Measurements from ENCODE around the gene MACROD2.

The MACROD2 gene

DNA sequence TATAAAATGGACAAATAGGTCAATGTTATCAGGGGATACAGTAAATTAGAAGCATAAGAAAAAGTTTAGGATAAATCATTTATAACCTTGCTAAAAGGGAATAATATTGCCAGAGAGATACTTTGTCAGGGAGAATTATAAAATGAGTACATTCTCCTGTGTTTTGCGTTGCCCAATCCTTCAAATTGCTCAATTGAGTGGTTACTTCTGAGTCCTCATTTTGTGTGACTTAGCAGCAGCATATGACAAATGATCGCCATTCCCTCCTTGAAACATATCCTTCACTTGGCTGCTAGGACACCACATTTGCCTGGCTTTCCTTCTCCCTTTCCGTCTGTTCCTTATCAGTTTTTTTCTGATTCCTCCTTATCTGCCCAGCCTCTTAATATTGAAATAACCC lies 448.8 kb downstream of the MACROD2 start:
- TF ChIP-seq, protein P1, sequence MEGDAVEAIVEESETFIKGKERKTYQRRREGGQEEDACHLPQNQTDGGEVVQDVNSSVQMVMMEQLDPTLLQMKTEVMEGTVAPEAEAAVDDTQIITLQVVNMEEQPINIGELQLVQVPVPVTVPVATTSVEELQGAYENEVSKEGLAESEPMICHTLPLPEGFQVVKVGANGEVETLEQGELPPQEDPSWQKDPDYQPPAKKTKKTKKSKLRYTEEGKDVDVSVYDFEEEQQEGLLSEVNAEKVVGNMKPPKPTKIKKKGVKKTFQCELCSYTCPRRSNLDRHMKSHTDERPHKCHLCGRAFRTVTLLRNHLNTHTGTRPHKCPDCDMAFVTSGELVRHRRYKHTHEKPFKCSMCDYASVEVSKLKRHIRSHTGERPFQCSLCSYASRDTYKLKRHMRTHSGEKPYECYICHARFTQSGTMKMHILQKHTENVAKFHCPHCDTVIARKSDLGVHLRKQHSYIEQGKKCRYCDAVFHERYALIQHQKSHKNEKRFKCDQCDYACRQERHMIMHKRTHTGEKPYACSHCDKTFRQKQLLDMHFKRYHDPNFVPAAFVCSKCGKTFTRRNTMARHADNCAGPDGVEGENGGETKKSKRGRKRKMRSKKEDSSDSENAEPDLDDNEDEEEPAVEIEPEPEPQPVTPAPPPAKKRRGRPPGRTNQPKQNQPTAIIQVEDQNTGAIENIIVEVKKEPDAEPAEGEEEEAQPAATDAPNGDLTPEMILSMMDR (IDR thresholded peaks at IDR 0.05; ENCODE audit: insufficient read depth, low read length, poor library complexity, severe bottlenecking) = no peak
- Histone ChIP-seq H3K36me3 (ENCODE audit: control insufficient read depth, insufficient read depth, low read length) (no peaks in the 10 kb centered on the region), H3K27me3 (replicated peaks; ENCODE audit: control insufficient read depth, insufficient read depth, low read length) (no peaks in the 10 kb centered on the region), H3K4me3 (replicated peaks; ENCODE audit: low read depth, low read length) (no peak overlapping the region)
- no peak for DNase-seq (ENCODE audit: extremely low read depth, insufficient read length)

DNA sequence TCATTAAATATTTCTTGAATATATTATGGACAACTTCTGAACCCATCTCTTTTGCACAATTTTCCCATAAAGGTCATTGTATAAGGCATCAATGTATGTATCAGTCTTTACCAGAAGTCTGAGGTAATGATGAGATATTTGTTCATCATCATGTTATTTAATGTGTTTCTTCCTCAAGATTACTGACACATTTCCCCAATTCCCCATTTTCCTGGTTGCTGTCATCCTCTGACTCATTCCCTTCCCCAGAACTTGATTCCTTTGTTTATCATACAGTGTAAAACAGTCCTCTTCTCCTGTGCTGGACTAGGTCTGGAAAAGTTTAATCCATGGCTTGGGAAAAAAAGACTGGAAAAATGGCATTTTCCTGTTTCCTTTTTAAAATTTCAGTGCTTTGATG lies 450.0 kb downstream of the MACROD2 start:
- Histone ChIP-seq H3K4me3 (replicated peaks; ENCODE audit: low read depth, low read length) (no peak overlapping the region), H3K27me3 (replicated peaks; ENCODE audit: control insufficient read depth, insufficient read depth, low read length) (no peaks in the 10 kb centered on the region), H3K36me3 (ENCODE audit: control insufficient read depth, insufficient read depth, low read length) (no peaks in the 10 kb centered on the region)
- no peak for DNase-seq (ENCODE audit: extremely low read depth, insufficient read length)
- TF ChIP-seq, protein P1 (IDR thresholded peaks at IDR 0.05; ENCODE audit: insufficient read depth, low read length, poor library complexity, severe bottlenecking) = no peak

GRCh38 chr20:14445902-14446301 lies 450.6 kb downstream of the MACROD2 start:
- Histone ChIP-seq H3K4me3 (replicated peaks; ENCODE audit: low read depth, low read length) (no peak overlapping the region), H3K27me3 (replicated peaks; ENCODE audit: control insufficient read depth, insufficient read depth, low read length) (no peaks in the 10 kb centered on the region), H3K36me3 (ENCODE audit: control insufficient read depth, insufficient read depth, low read length) (no peaks in the 10 kb centered on the region)
- TF ChIP-seq, protein P1 (IDR thresholded peaks at IDR 0.05; ENCODE audit: insufficient read depth, low read length, poor library complexity, severe bottlenecking) = no peak
- DNase-seq (ENCODE audit: extremely low read depth, insufficient read length) = no peak

GRCh38 chr20:14446446-14446845 lies 451.1 kb downstream of the MACROD2 start:
- DNase-seq (ENCODE audit: extremely low read depth, insufficient read length) = no peak

GRCh38 chr20:14449323-14449722 lies 454.0 kb downstream of the MACROD2 start:
- H3K4me3 ChIP-seq (replicated peaks; ENCODE audit: low read depth, low read length) = no peak overlapping the region
- no peaks in the 10 kb centered on the region for H3K27me3 ChIP-seq (replicated peaks; ENCODE audit: control insufficient read depth, insufficient read depth, low read length)
- DNase-seq (ENCODE audit: extremely low read depth, insufficient read length) = no peak
- TF ChIP-seq, protein P1 (IDR thresholded peaks at IDR 0.05; ENCODE audit: insufficient read depth, low read length, poor library complexity, severe bottlenecking) = no peak
- no peaks in the 10 kb centered on the region for H3K36me3 ChIP-seq (ENCODE audit: control insufficient read depth, insufficient read depth, low read length)

More at GRCh38 chr20:14446446-14446845, 451.1 kb downstream of the MACROD2 start:
- H3K27me3 ChIP-seq (replicated peaks; ENCODE audit: control insufficient read depth, insufficient read depth, low read length) = no peaks in the 10 kb centered on the region
- H3K36me3 ChIP-seq (ENCODE audit: control insufficient read depth, insufficient read depth, low read length) = no peaks in the 10 kb centered on the region
- TF ChIP-seq, protein P1 (IDR thresholded peaks at IDR 0.05; ENCODE audit: insufficient read depth, low read length, poor library complexity, severe bottlenecking) = no peak
- no peak overlapping the region for H3K4me3 ChIP-seq (replicated peaks; ENCODE audit: low read depth, low read length)

GRCh38 chr20:14450256-14450655 lies 454.9 kb downstream of the MACROD2 start:
- TF ChIP-seq, protein P1 (IDR thresholded peaks at IDR 0.05; ENCODE audit: insufficient read depth, low read length, poor library complexity, severe bottlenecking) = no peak
- no peak overlapping the region for H3K4me3 ChIP-seq (replicated peaks; ENCODE audit: low read depth, low read length)
- H3K27me3 ChIP-seq (replicated peaks; ENCODE audit: control insufficient read depth, insufficient read depth, low read length) = no peaks in the 10 kb centered on the region
- H3K36me3 ChIP-seq (ENCODE audit: control insufficient read depth, insufficient read depth, low read length) = no peaks in the 10 kb centered on the region
- DNase-seq (ENCODE audit: extremely low read depth, insufficient read length) = no peak

Measured in GM06990 (cell line).